H1 (cell line): ENCODE results near the gene ASTN2. TPM values are rescaled to one million over a fixed set of nuclear protein-coding genes. Genes with fewer than 3 reads are reported as not detected.

Experiments
- CTCF ChIA-PET: fragments of 300-600 bp; sonication (Branson Sonifier 250); formaldehyde crosslinking; loops from one replicate; lab custom pipeline; 2021; ENCODE audit not compliant: partially characterized antibody; lab: Charles Lee
- POLR2A ChIA-PET: fragments of 300-600 bp; sonication (Branson Sonifier 250); formaldehyde crosslinking; loops from one replicate; lab custom pipeline; 2021; ENCODE audit warnings: inconsistent platforms; ENCODE audit not compliant: partially characterized antibody; lab: Charles Lee
- DNase-seq, 2 experiments: peaks; one replicate each; pipeline versions ENCODE4 v3.0.0 to v3.0.0-alpha.2; 2010 to 2022; ENCODE audit warnings: low spot score in 2 of 2, low read depth in 1 of 2, mixed read lengths in 1 of 2
- FAIRE-seq: peaks from 2 replicates; lab custom pipeline; 2011; peaks lifted over from hg19 to GRCh38; lab: Jason Lieb, UNC
- H2AFZ ChIP-seq: 2 replicates; pipeline ENCODE4 v1.8.1; 2012; ENCODE audit warnings: low read length, inconsistent platforms
- H2AK5ac ChIP-seq: 2 replicates; pipeline ENCODE4 v1.6.1; 2013; ENCODE audit warnings: low read depth, low read length
- H2BK120ac ChIP-seq: replicated peaks from 2 replicates; pipeline ENCODE3; 2013; ENCODE audit warnings: low read depth, low read length, inconsistent platforms
- H2BK12ac ChIP-seq: 2 replicates; pipeline ENCODE4 v1.6.1; 2013; ENCODE audit warnings: low read depth, low read length
- H2BK15ac ChIP-seq: 2 replicates; pipeline ENCODE4 v1.6.1; 2013; ENCODE audit warnings: low read length
- H2BK20ac ChIP-seq: 2 replicates; pipeline ENCODE4 v1.6.1; 2013; ENCODE audit warnings: low read length
- H2BK5ac ChIP-seq: 2 replicates; pipeline ENCODE4 v1.6.1; 2013; ENCODE audit warnings: low read depth, low read length
- H3K14ac ChIP-seq: 2 replicates; pipeline ENCODE4 v1.6.1; 2013; ENCODE audit warnings: inconsistent platforms; ENCODE audit not compliant: insufficient read length
- H3K18ac ChIP-seq: 2 replicates; pipeline ENCODE4 v1.6.1; 2013; ENCODE audit warnings: low read length; ENCODE audit errors: extremely low read depth
- H3K23ac ChIP-seq: 2 replicates; pipeline ENCODE4 v1.6.1; 2013; ENCODE audit warnings: inconsistent platforms; ENCODE audit not compliant: insufficient read length
- H3K23me2 ChIP-seq: 2 replicates; pipeline ENCODE4 v1.6.1; 2013; ENCODE audit warnings: low read depth, low read length
- H3K27ac ChIP-seq: 2 replicates; pipeline ENCODE4 v1.6.1; 2011; ENCODE audit warnings: low read depth, low read length, inconsistent platforms
- H3K27me3 ChIP-seq, 4 experiments: replicated peaks in 1 of 4; 1 replicate in 1 of 4; 2 replicates in 3 of 4; pipeline versions ENCODE4 v1.6.1 to v1.8.1; 2011 to 2013; ENCODE audit warnings: low read length in 3 of 4, mild to moderate bottlenecking in 3 of 4, inconsistent platforms in 2 of 4, mixed read lengths in 2 of 4, moderate library complexity in 1 of 4; ENCODE audit not compliant: control insufficient read depth in 3 of 4, insufficient read depth in 3 of 4; ENCODE audit errors: extremely low read depth in 1 of 4
- H3K36me3 ChIP-seq, 4 experiments: 2 replicates each; pipeline versions ENCODE4 v1.6.1 to v1.8.1; 2011 to 2013; ENCODE audit warnings: mild to moderate bottlenecking in 4 of 4, low read length in 3 of 4, moderate library complexity in 2 of 4, control low read depth in 1 of 4, inconsistent platforms in 1 of 4; ENCODE audit not compliant: insufficient read depth in 4 of 4, control insufficient read depth in 2 of 4
- H3K4ac ChIP-seq: replicated peaks from 2 replicates; pipeline ENCODE3; 2013; ENCODE audit warnings: low read length, low read depth, mixed read lengths, inconsistent platforms; ENCODE audit not compliant: insufficient read length
- H3K4me1 ChIP-seq, 4 experiments: replicated peaks in 1 of 4; 1 replicate in 1 of 4; 2 replicates in 3 of 4; pipeline versions ENCODE4 v1.6.1 to v1.8.1; 2011 to 2013; ENCODE audit warnings: low read length in 3 of 4, inconsistent platforms in 2 of 4, mixed read lengths in 1 of 4; ENCODE audit not compliant: insufficient read depth in 4 of 4, control insufficient read depth in 3 of 4
- H3K4me2 ChIP-seq, 2 experiments: 2 replicates each; pipeline versions ENCODE4 v1.6.1 to v1.8.1; 2011 to 2013; ENCODE audit warnings: low read depth in 2 of 2, low read length in 2 of 2, control low read depth in 1 of 2, inconsistent platforms in 1 of 2, mild to moderate bottlenecking in 1 of 2; ENCODE audit not compliant: insufficient read depth in 1 of 2
- H3K4me3 ChIP-seq, 4 experiments: fragments of 200-600, 300-600 bp in 1 of 4; sonication (generic), shearing (Covaris generic), sonication (Bioruptor Twin) in 1 of 4; 2 replicates each; pipeline versions ENCODE4 v1.5.1 to v1.8.1; 2011 to 2016; ENCODE audit warnings: low read length in 4 of 4, low read depth in 3 of 4, control low read depth in 2 of 4, inconsistent platforms in 2 of 4, mild to moderate bottlenecking in 2 of 4, mixed read lengths in 1 of 4, moderate library complexity in 1 of 4; ENCODE audit not compliant: insufficient read depth in 2 of 4; ENCODE audit errors: extremely low read depth in 1 of 4
- H3K56ac ChIP-seq: replicated peaks from 2 replicates; pipeline ENCODE3; 2013; ENCODE audit warnings: low read depth, mild to moderate bottlenecking, mixed read lengths, low read length, inconsistent platforms; ENCODE audit not compliant: insufficient read length
- H3K79me1 ChIP-seq: 2 replicates; pipeline ENCODE4 v1.6.1; 2013; ENCODE audit warnings: low read depth, low read length, control low read depth
- H3K79me2 ChIP-seq, 2 experiments: 2 replicates each; pipeline versions ENCODE4 v1.6.1 to v1.8.1; 2012 to 2013; ENCODE audit warnings: low read length in 2 of 2, mild to moderate bottlenecking in 2 of 2, inconsistent platforms in 1 of 2; ENCODE audit not compliant: insufficient read depth in 2 of 2, control insufficient read depth in 1 of 2
- H3K9ac ChIP-seq, 4 experiments: replicated peaks in 1 of 4; 1 replicate in 1 of 4; 2 replicates in 3 of 4; pipeline versions ENCODE4 v1.6.1 to v1.8.1; 2011 to 2013; ENCODE audit warnings: low read depth in 3 of 4, low read length in 3 of 4, control low read depth in 2 of 4, mild to moderate bottlenecking in 2 of 4, moderate library complexity in 2 of 4, inconsistent platforms in 1 of 4; ENCODE audit errors: extremely low read depth in 1 of 4
- H3K9me3 ChIP-seq, 2 experiments: 2 replicates each; pipeline versions ENCODE4 v1.6.1 to v1.8.1; 2012 to 2013; ENCODE audit warnings: mild to moderate bottlenecking in 2 of 2, moderate library complexity in 2 of 2, control low read depth in 1 of 2, inconsistent platforms in 1 of 2, low read depth in 1 of 2, low read length in 1 of 2, mixed read lengths in 1 of 2; ENCODE audit not compliant: insufficient read depth in 2 of 2
- H4K20me1 ChIP-seq, 2 experiments: replicated peaks in 1 of 2; 2 replicates each; pipeline versions ENCODE3 to v1.8.1; 2011 to 2013; ENCODE audit warnings: inconsistent platforms in 2 of 2, low read length in 2 of 2, mild to moderate bottlenecking in 1 of 2; ENCODE audit not compliant: insufficient read depth in 2 of 2, control insufficient read depth in 1 of 2
- H4K5ac ChIP-seq: 2 replicates; pipeline ENCODE4 v1.6.1; 2013; ENCODE audit warnings: low read length, low read depth, mixed read lengths, inconsistent platforms; ENCODE audit not compliant: insufficient read length
- H4K8ac ChIP-seq: 2 replicates; pipeline ENCODE4 v1.8.0; 2013; ENCODE audit warnings: mild to moderate bottlenecking, moderate library complexity, low read length, inconsistent platforms; ENCODE audit not compliant: insufficient read depth; ENCODE audit errors: extremely low read depth
- H4K91ac ChIP-seq: replicated peaks from 2 replicates; pipeline ENCODE3; 2013; ENCODE audit warnings: low read length, mixed read lengths, inconsistent platforms; ENCODE audit not compliant: insufficient read length
- KDM1A ChIP-seq: fragments of 200-600, 300-600 bp; sonication (generic); IDR thresholded peaks from 2 replicates; pipeline ENCODE4 v1.7.1; 2016; ENCODE audit warnings: mild to moderate bottlenecking, low read length, borderline replicate concordance
- POU5F1 ChIP-seq: IDR thresholded peaks from 2 replicates; pipeline ENCODE4 v1.6.1; 2011; ENCODE audit warnings: low read depth, mild to moderate bottlenecking, low read length, moderate library complexity
- RBBP5 ChIP-seq: IDR thresholded peaks from 2 replicates; pipeline ENCODE4 v1.7.1; 2012; ENCODE audit warnings: low read depth, mild to moderate bottlenecking, inconsistent platforms, low read length, moderate library complexity, borderline replicate concordance
- WGBS, 2 experiments: shearing (Covaris generic) in 1 of 2; methylation state at CpG; one replicate each; pipeline versions ENCODE4 v1.1.6 to v1.1.7; 2013 to 2015; ENCODE audit warnings: low lambda C conversion rate in 2 of 2, mixed read lengths in 2 of 2, inconsistent platforms in 1 of 2, low coverage in 1 of 2, missing lambda C conversion rate in 1 of 2; ENCODE audit not compliant: insufficient replicate concordance in 2 of 2, insufficient coverage in 1 of 2, insufficient read length in 1 of 2; ENCODE audit errors: extremely low coverage in 1 of 2, missing lambda C conversion rate in 1 of 2; 5-methylcytosine and 5-hydroxymethylcytosine counted together
- polyA plus RNA-seq, 7 experiments: library from polyadenylated mRNA; depleted of rRNA in 3 of 7; stranded (reverse) in 5 of 7; unstranded in 2 of 7; fragments of >200 nt in 5 of 7; fragments of 200-250 nt in 2 of 7; gene quantifications; 1 replicate in 5 of 7; 2 replicates in 1 of 7; 4 replicates in 1 of 7; pipeline versions ENCODE4 v1.2.1 to v1.2.3, GENCODE V29; 2011 to 2013; ENCODE audit warnings: missing spikeins in 2 of 7, mixed read lengths in 2 of 7
- total RNA-seq: library from RNA; stranded (reverse); fragmentation: NEBNext Ultra II Directional; extraction: Animal tissue kit (Norgen Biotek cat#: 25700); gene quantifications from 2 replicates; pipeline ENCODE4 v1.2.1, GENCODE V29; 2021

The ASTN2 gene
- total and polyA plus RNA-seq, 2 of the 8 experiments (the other 6 are each of a cell fraction or from before 2014, with no cell fraction given), result 8.2 to 13.7 TPM

DNA sequence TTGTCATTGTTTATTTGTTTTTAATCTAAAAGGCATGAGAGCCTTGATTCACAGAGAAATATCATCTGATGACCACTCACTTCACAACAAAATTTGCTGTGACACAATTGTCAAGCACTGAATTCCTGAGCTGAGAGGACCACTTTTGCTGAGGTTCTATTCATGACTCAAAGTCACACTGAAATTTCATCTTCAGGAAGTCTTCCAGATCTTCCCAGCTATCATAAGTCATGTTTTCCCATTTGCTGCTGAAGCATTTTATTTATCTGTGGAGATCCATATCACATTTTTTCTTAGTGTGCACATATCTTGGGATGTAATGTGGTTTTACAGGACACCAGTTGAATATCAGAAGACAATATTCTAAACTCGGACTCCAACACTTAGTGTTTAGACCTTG is 982.8 kb downstream of the ASTN2 start:
- Histone ChIP-seq H3K4me1 (no peaks in the 10 kb centered on the region), H3K79me1 (no peaks in the 10 kb centered on the region), H3K23me2 (no peaks in the 10 kb centered on the region), H3K9ac (no peak overlapping the region), H3K79me2 (no peaks in the 10 kb centered on the region), H3K36me3 (no peaks in the 10 kb centered on the region), H3K18ac (no peak overlapping the region), H2AK5ac (no peak overlapping the region), H2AFZ (no peak overlapping the region), H3K27ac (no peak overlapping the region), H4K91ac (no peak overlapping the region), H4K20me1 (no peaks in the 10 kb centered on the region), H3K4me3 (no peak overlapping the region), H4K8ac (no peak overlapping the region), H2BK15ac (no peak overlapping the region), H2BK120ac (no peak overlapping the region), H3K4me2 (no peak overlapping the region), H3K27me3 (no peaks in the 10 kb centered on the region)
- POLR2A ChIA-PET, result interaction anchor here (1.1 to 1.5 kb wide), 2 partner anchors 13 to 51 kb away, joined by 3 to 4 read pairs; no protein-coding TSS in a partner anchor
- no peak for DNase-seq
- TF ChIP-seq RBBP5 (no peak), POU5F1 (no peak), KDM1A (no peak)
- TF ChIP-seq, all 59 proteins: peak for 0
- CTCF ChIA-PET, result no interaction called here
- Histone ChIP-seq H2BK12ac (no peak overlapping the region), H4K5ac (no peak overlapping the region), H3K9me3 (no peaks in the 10 kb centered on the region), H2BK20ac (no peak overlapping the region), H3K56ac (no peak overlapping the region), H3K4ac (no peak overlapping the region), H3K14ac (no peak overlapping the region), H3K23ac (no peak overlapping the region), H2BK5ac (no peak overlapping the region)
- FAIRE-seq, result no peak
- 91% methylated on average over 1 of the region's 1 CpG; no CpG with 5 or more reads in 1 of the 2 experiments for WGBS, 2 experiments
